ENCODE measurements around the gene SUGCT.

Gene SUGCT

DNA sequence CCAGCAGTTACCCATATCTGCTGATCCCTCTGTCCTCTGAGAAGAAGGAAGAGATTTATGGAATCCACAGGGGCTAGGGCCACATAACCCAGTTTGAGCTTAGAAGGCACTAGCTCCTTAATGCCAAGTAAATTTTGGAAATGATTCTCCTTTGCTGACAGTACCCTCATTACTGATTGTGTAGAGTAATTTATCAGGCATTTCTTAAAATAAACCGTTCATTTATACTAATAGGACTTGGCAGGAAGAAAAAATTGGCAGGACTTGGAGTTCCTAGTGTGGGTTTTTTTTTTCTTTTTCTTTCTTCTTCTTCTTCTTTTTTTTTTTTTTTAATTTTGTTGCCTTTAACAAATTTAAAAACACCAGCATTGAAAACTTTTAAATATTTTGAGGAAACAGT lies 645.7 kb downstream of the SUGCT start:
- no peak for DNase-seq (ENCODE audit: low spot score)

DNA sequence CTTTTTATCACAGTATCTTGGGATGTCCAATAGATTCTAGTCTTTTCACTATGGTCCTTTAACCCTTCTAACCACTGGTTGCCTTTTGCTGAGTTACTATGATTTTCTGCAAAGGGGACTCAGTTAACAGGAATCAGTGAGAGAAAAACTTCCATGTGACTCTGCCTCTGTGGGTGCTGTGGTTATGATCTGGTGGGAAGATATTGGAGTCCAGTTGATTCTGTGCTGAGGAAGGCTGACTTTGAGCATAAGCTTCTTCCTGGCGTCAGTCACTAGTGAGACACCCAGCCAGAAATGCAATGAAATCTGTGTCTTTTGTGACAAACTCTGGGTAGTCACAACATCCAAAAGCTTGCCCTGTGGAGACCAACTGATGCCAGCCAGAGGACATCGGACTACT lies 648.0 kb downstream of the SUGCT start:
- Histone ChIP-seq H3K27ac (no peak overlapping the region), H3K4me3 (no peak overlapping the region)
- DNase-seq (ENCODE audit: low spot score) = no peak
- no peak for TF ChIP-seq CTCF (IDR thresholded peaks at IDR 0.05)

More for the DNA sequence above, 645.7 kb downstream of the SUGCT start:
- Histone ChIP-seq H3K27ac (peak overlapping the region in 1 of 2 donors; percentile 19), H3K4me3 (no peak overlapping the region)
- no peak for TF ChIP-seq CTCF (IDR thresholded peaks at IDR 0.05)

- TF ChIP-seq CTCF (IDR thresholded peaks at IDR 0.05) = no peak
- DNase-seq (ENCODE audit: low spot score) = no peak
These were observed 649.4 kb downstream of the SUGCT start for GRCh38 chr7:40784176-40784575.

GRCh38 chr7:40786909-40787308 lies 652.1 kb downstream of the SUGCT start:
- Histone ChIP-seq H3K27ac (no peak overlapping the region), H3K4me3 (no peak overlapping the region)
- no peak for DNase-seq (ENCODE audit: low spot score)
- TF ChIP-seq CTCF (IDR thresholded peaks at IDR 0.05) = no peak

More at GRCh38 chr7:40784176-40784575, 649.4 kb downstream of the SUGCT start:
- H3K27ac ChIP-seq = no peak overlapping the region
- no peak overlapping the region for H3K4me3 ChIP-seq

- TF ChIP-seq CTCF (IDR thresholded peaks at IDR 0.05) = no peak
- H3K27ac ChIP-seq = no peak overlapping the region
- no peak for DNase-seq (ENCODE audit: low spot score)
- H3K4me3 ChIP-seq = no peak overlapping the region
These were observed 658.3 kb downstream of the SUGCT start for GRCh38 chr7:40793132-40793531.

GRCh38 chr7:40795607-40796006 lies 660.8 kb downstream of the SUGCT start:
- H3K4me3 ChIP-seq = peak overlapping the region; percentile 56
- TF ChIP-seq CTCF (IDR thresholded peaks at IDR 0.05) = no peak
- peak overlapping the region in 1 of 2 donors; percentile 36 for H3K27ac ChIP-seq
- no peak for DNase-seq (ENCODE audit: low spot score)

- no peak overlapping the region for H3K27ac ChIP-seq
- no peak overlapping the region for H3K4me3 ChIP-seq
- no peak for TF ChIP-seq CTCF (IDR thresholded peaks at IDR 0.05)
- DNase-seq (ENCODE audit: low spot score) = no peak
These were observed 661.9 kb downstream of the SUGCT start for GRCh38 chr7:40796723-40797122.

All from coronary artery (tissue), 2 donors.